Umbilical cord (tissue), 2 donors: ENCODE data around the gene POLD4. TPM values are rescaled to one million over a fixed set of nuclear protein-coding genes. Genes with fewer than 3 reads are reported as not detected.
"Not testable (repeated sequence)": the region's sequence is repeated elsewhere in the genome, so short reads cannot be mapped to it uniquely, and the experiment has no call there.

ENCODE experiments used
- DNase-seq: peaks from one replicate; pipeline ENCODE4 v3.0.0-alpha.2; 2015; ENCODE audit warnings: low spot score
- total RNA-seq: library from RNA; depleted of rRNA; stranded (reverse); fragments of >200 nt; gene quantifications from one replicate; pipeline ENCODE4 v1.2.3, GENCODE V29; 2014; ENCODE audit warnings: low replicate concordance; ENCODE audit not compliant: insufficient read depth

The POLD4 gene
- 52.7 TPM for total RNA-seq

DNA sequence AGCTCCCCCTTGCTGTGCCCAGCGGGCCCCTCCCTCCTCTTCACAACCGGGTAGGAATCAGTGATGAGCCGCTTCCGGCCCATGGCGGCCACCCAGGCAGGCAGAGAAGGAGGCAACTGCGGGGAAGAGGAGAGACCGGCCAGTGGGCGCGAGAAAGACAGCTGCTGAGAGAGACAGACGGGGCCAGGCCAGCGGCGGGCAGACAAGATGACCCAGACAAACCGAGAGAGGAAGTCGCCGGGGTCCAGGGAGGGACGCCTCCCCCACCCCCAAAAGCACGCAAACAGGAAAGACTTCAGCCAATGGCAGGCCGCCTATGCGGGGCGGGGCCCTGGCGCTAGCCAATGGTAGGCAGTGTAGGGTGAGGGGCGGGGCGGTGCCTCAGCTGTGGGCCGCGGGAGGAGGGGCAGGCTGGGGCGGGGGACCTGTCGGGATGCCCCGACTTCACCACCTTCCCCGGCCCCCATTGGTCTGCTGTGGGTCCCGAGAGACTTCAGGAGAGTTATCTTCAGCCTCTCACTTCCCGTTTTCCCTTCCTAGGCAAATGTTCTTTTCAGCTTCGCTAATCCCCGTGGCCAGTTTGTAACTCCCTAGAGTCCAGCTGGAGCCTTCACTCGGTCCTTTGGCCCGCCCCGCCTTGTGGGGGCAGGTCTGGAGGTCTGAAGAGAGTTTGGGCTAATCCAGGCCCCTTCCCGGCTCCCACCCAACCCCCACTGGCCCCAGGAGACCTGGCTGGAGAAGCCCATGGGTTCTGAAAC is at the start of gene POLD4:
TSS of gene POLD4 (minus strand) at position 230 of the 758 bp plus-strand sequence. CDS start at position 83, 147 bp downstream.
- peak; percentile 98 for DNase-seq

DNA sequence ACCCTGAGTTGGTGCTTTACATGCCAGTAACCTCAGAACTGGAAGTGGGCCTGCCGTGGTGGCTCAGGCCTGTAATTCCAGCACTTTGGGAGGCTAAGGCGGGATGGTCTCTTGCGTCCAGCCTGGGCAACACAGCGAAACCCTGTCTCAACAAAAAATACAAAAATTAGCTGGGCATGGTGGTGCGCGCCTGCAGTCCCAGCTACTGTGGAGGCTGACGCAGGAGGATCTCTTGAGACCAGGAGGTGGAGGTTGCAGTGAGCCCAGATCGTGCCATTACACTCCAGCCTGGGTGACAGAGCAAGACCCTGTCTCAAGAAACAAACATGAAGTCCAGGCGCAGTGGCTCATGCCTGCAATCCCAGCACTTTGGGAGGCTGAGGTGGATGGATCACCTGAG is 49.7 kb upstream of the POLD4 start:
- DNase-seq, result not testable (repeated sequence)

DNA sequence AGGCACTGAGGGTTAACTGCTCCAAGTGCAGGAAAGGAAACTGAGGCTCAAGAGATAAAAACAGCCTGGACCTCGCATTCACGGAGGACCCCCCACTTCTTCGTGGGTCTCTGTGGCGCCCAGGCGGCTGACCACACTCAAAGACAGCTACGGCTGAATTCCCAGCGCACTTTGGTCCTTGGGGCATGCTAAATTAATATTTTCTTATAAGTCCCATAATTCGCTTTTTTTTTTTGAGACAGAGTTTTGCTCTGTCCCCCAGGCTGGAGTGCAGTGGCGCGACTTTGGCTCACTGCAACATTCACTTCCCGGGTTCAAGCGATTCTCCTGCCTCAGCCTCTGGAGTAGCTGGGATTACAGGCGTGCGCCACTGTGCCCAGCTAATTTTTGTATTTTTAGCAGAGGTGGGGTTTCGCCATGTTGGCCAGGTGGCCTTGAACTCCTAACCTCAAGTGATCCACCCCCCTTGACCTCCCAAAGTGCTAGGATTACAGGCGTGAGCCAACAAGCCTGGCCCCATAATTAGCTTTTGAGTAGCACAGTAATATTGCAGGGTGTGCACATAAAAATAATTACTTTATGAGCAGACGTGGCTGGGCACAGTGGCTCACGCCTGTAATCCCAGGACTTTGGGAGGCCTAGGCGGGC is 49.0 kb upstream of the POLD4 start:
- DNase-seq, result not testable (repeated sequence)

DNA sequence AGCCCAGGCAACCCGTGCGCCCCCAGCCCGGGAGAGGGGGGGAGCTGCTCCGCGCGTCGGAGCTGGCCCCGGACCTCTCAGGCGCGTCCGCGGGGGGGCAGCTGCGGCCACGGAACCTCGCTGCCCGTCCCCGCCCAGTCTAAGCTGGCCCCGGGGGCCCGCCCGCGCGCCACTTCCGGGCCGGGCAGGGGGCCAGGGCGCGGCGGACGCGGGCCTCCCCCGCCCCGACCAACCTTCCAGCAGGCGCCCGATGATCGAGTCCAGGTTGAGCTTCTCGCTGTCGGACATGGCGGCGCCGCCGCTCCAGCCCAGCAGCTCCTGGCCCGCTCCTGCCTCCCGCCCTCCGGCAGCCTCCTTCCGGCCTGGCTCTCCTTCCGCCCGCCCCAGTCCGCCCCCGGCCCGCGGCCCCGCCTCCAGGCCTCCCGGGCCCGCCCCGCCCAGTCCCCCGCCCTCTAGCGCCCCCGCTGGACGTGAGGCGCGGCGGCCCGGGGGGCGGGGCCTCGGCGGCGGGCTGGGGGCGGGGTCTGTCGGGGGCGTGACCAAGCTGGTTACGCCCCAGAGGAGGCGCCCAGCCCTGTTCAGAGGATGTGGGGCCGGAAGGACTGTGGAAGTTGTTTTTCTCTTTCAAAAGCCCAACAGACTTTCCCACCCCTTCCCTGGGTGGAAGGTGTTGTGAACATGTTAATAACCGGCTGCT is 48.3 kb upstream of the POLD4 start, which contains the start of gene PPP1CA:
TSS of gene PPP1CA (minus strand) at position 364 of the 697 bp plus-strand sequence. CDS start at position 288, 76 bp downstream.
- DNase-seq, result peak; percentile 93

DNA sequence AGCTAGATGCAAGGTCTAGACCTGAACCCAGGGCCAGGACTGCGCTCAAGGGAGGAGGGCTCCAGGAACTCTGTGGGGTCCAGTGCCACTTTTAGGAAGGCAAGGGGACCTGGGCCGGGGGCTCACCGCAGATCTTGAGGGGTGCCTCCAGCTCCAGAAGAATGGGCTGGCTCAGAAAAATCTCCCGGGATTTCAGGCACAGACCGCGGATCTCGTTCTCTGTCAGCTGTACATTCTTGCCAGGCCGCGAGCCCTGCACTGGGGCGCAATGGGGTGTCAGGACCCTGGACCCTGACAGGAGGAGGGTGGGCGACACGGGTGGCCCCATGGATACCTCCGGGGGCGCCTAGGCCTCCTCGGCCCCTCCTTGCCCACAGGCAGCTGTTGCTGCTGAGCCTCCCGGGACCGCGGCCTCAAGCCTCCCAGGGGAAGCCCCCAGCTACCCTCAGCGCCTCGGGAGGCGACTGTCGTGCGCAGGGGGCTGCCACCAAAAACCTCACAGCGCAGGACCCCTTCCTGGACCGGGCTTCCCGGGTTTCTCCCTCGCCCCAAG is 47.7 kb upstream of the POLD4 start:
- DNase-seq, result no peak

DNA sequence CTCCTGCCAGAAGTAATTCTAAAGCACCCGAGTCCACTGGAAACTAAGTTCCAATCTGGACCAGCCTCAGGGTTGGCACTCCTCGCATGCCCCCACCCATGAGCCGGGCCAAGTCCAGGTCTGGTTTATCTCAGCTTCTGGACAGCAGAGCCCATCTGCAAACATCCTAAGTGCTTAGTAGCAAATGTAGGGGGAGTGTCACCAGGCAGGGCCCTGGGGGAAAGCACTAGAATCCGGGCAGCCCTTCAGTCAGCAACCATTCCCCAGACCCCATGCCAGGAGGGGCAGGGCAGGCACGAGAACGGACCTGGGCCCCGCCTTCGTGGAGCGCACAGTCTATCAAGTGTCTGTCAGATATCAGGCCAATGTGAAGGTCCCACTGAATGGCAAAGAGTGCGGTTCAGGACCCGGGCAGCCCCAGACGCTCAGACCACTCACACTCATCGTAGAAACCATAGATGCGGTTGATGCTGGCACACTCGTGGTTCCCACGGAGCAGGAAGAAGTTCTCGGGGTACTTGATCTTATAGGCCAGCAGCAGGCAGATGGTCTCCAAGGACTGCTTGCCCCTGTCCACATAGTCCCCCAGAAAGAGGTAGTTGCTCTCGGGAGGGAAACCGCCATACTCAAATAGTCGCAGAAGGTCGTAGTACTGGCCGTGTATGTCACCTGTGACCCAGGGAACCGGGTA is 47.0 kb upstream of the POLD4 start:
- peak; percentile 63 for DNase-seq

DNA sequence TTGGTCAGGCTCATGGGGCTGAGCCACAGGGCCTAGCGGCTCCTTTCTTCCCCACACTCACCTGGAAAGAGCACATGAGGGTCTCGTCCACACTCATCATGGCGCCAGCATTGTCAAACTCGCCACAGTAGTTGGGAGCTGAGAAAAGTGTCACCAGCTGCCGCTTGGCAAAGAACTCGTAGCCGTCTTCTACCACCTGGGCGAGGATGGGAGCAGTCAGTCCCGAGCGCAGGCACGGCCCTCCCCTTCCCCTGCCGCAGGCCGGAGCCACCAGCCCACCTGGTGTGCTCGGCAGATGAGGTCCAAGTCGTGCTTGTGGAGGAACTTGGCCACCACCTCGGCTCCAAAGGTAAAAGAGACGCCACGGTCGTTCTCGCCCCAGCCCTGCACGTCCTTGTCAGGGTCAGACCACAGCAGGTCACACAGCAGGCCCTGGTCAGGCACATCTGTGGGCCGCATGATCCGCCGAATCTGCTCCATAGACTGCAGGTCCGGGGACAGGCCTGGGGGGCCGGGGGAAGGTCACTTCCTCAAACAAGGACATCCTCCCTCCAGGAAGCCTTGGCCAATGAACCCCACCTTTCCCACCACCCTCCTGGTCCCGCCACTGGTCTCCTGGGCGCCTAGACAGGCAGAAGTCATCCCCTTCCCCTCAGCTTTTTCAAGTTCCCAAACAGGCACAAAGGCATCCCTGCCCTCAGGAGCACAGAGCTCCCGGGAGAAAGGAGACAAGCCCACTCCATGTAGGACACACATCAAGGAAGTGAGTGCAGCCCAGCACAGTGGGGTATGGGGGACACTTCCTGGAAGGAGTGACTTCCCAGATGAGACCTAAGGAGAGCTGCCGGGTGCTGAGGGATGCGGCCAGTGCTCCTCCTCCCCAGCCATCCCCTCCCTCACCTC is 45.6 kb upstream of the POLD4 start:
- DNase-seq, result no peak

DNA sequence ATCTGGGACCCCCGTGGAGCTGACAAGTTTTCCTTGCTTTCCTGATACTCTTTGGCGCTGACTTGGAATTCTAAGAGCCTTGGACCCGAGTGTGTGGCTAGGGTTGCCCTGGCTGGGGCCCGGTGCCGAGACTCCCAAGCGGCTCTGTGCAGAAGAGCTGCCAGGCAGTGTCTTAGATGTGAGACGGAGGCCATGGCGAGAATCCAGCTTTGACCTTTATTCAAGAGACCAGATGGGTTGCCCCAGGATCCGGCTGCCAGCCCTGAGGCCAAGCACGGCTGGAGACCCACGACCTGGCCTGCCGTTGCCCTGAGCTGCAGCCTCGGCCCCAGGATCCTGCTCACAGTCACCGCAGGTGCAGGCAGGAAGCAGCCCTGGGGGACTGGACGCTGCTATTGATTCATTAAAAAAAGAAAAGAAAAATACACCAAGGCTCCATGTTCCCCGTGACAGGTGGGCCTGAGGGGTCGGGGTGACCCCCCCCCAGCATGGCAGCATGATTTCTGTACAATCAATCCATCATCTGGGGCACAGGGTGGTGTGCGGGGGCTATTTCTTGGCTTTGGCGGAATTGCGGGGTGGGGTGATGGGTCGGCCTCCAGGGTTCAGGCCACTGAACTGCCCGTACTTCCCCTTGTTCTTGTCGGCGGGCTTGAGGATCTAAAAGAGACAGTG is 44.8 kb upstream of the POLD4 start:
- no peak for DNase-seq

DNA sequence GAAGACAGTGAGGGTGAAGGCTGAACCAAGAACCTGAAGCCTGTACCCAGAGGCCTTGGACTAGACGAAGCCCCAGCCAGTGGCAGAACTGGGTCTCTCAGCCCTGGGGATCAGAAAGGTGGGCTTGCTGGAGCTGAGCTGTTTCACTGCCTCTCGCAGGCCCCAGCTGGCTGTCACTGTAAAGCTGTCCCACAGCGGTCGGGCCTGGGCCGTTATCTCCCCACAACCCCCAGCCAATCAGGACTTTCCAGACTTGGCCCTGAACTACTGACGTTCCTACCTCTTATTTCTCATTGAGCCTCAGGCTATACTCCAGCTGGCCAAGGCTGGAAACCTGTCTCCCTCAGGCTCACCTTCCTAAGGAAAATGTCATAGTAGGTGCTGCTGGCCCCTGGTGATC is 44.2 kb upstream of the POLD4 start:
- no peak for DNase-seq

DNA sequence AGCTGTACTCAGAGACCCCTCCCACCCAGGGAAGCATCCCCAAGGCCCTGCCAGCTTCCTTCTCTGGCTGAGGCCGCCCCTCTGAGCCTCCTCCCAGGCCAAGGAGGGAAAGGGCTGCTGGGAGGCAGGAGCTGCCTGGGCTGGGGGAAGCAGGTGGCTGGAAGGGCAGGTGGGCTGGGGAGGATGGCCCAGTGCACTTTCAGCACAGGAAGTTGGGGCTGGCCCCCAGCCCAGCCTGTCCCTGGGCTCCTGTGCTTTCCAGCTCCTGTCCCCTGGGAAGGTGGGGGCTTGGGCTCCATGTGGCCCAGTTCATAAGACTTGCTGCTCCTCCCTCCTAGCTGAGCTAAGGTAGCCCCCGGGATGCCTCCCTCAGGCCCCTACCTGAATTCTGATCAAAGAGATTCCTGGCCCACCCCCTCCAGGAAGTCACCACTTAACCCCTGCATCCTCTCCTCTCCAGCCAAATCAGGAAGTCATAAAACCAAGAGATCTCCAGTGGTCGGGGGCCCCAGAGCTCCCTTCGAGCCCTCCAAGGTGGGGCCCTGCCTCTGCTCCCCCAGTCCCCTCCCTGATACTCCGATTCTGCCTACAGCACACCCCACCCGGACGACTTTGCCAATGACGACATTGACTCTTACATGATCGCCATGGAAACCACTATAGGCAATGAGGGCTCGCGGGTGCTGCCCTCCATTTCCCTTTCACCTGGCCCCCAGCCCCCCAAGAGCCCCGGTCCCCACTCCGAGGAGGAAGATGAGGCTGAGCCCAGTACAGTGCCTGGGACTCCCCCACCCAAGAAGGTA is 43.4 kb upstream of the POLD4 start:
- no peak for DNase-seq

DNA sequence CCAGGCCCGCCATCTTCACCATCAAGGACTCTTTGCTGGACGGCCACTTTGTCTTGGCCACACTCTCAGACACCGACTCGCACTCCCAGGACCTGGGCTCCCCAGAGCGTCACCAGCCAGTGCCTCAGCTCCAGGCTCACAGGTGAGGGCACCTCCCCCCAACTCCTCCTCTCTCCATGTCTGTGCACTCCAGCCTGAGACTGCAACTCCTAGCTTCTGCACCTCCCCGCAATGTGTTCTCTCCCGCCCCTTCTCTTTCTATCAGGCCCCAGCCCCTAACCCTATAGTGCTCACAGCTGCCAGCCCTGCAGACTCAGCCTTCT is 42.9 kb upstream of the POLD4 start:
- DNase-seq, result no peak

DNA sequence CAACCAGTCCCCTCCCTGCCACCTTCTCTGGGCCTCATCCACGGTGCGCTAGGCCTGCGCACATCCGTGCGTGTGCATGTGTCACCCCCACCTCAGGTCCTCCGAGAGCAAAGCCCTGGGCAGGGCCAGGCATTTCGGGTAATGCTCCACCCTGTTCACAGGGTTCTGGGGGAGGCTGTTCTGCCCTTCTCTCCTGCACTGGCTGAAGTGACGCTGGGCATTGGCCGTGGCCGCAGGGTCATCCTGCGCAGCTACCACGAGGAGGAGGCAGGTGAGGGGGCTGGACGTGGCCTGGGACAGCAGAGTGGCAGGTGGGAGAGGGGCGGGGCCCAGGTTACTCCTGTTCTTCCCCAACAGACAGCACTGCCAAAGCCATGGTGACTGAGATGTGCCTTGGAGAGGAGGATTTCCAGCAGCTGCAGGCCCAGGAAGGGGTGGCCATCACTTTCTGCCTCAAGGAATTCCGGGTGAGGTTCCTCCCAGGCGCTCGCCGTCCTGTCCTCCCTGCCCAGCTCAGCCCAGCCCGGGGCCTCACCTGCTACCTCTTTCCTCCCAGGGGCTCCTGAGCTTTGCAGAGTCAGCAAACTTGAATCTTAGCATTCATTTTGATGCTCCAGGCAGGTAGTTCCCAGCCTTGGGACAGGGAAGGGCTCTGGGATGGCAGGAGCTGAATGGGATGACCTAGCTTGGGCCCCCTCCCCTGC is 42.4 kb upstream of the POLD4 start:
- DNase-seq, result no peak

DNA sequence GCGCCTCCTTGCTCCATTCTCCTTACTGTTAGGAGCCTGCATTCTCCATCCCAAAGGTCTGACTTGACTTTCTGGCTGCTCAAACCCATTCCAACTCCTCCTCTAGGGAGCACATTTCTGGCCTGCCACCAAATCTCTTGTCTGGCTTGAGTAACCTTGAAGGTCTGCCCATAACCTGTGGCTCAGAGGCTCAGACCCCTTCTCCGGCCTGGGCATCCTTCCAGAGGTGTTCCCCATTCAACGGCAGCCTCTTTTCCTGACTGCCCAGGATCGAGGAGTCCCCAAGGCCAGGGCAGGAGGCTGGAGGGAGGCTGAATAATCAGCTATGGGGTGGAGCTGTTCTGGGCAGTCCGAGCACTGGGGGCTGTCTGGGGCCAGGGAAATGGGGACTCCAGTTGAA is 40.6 kb upstream of the POLD4 start:
- DNase-seq, result no peak

DNA sequence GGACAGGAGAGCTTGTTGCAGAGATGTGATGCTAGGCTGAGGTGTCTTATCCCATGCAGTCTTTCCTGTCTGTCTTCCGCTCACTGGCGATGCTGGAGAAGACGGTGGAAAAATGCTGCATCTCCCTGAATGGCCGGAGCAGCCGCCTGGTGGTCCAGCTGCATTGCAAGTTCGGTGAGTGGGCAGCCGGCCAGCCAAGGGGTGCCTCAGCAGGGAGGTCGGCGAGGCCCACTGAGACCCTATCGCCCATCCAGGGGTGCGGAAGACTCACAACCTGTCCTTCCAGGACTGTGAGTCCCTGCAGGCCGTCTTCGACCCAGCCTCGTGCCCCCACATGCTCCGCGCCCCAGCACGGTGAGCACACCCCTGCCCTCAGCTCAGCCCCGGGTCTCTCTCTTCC is 40.1 kb upstream of the POLD4 start:
- no peak for DNase-seq

DNA sequence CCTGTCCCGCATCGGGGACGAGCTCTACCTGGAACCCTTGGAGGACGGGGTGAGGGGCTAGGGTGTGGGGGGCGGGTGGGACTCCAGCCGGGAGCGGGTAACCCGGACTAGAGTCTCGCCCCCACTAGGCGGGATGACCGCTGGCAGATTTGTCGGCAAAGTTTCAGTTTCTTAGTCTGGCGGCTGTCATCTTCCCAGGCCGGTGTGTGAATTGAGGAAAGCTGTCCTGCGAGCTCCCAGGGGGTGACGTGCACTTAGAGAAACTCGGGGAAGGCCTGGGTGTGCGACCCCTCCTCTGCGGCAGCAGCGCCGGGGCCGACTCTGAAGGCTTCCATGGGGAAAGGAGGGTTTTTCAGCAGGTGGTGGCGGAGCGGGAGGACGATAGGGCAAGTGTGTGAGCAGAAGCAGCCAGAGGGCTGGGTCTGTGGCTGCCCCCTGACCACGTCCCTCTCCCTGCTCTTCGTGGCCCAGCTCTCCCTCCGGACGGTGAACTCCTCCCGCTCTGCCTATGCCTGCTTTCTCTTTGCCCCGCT is 38.9 kb upstream of the POLD4 start:
- DNase-seq, result no peak

DNA sequence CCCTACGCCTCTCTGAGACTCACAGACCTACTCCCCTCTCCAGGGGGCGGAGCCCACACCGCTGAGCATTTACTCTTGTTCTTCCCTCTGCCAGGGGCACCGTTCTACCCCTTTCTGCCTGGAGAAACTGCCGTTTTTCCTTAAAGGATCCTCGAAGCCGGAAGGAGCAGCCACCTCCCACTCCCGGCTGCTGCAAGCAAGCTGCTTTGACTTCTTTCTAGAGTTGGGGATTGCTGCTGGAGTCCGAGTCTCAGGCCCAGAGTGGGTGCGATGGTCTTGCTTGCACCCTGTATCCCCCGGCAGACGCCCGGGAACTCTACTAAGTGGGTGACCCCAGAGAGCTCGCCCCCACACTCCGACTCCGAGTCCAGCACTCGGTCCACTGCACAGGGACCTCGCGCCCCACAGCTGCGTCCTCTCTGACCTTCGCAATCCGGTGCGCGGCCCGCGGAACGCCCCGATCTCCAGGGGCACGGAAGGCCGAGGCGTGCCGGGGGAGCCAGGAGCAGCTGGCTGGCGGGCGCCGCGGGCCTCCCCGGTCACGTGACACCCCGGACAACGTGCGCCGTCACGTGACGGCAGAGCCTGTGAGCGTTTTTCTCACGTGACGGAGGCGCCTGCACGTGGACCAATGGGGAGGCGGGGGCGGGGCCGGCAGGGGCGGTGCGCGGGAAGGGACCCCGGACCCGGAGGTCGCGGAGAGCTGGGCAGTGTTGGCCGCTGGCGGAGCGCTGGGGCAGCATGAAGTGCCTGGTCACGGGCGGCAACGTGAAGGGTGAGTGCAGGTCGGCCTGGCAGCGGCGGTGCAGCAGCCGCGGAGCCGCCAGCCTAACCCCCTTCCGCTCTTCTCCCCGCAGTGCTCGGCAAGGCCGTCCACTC is 38.2 kb upstream of the POLD4 start, which contains the start of gene RAD9A:
TSS of gene RAD9A (plus strand) at position 683 of the 879 bp plus-strand sequence. CDS start at position 742, 59 bp downstream.
- peak; percentile 97 for DNase-seq

DNA sequence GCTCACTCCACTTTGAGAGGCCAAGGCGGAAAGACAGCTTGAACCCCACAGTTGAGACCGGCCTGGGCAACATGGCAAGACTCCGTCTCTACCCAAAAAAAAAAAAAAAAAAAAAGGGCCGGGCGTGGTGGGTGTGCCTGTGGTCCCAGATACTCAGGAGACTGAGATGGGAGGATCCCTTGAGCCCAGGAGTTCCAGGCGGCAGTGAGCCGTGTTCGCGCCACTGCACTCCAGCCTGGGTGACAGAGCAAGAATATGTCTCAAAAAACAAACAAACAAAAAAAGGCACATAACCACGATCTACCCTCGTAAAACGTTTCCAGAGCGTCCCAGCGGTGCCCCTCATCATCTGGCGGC is 37.6 kb upstream of the POLD4 start:
- DNase-seq, result no peak
